GM10847 (cell line): ENCODE measurements around the gene ZACN.

ENCODE experiments used
- POLR2A ChIP-seq: IDR thresholded peaks from 2 replicates; pipeline ENCODE4 v1.6.1; 2011; ENCODE audit not compliant: insufficient read length; ENCODE audit errors: extremely low read depth

ZACN gene

GRCh38 chr17:76104140-76104895 lies 25.3 kb downstream of the ZACN start:
- no peak for TF ChIP-seq POLR2A

DNA sequence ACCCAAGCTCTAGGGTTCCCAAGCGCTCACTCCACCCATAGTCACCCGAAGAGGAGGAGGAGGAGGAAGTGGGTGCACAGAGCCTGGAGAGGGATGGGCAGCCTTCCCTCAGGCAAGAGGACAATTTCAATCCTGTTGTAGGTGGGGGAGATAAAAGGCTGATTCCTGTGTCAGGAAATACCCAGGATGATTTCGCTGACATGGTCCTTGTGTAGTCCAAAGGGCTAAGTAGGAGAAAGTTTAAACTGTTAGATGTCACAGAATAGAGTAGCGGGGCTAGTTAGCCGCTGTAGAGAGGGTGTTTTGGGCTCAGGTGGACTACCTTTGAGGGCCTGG lies 25.9 kb downstream of the ZACN start:
- no peak for TF ChIP-seq POLR2A

GRCh38 chr17:76106703-76107102 lies 27.7 kb downstream of the ZACN start:
- no peak for TF ChIP-seq POLR2A

- TF ChIP-seq POLR2A = no peak
Observed at GRCh38 chr17:76107509-76107908, 28.5 kb downstream of the ZACN start.

GRCh38 chr17:76111956-76112355 lies 33.0 kb downstream of the ZACN start:
- TF ChIP-seq POLR2A = no peak

DNA sequence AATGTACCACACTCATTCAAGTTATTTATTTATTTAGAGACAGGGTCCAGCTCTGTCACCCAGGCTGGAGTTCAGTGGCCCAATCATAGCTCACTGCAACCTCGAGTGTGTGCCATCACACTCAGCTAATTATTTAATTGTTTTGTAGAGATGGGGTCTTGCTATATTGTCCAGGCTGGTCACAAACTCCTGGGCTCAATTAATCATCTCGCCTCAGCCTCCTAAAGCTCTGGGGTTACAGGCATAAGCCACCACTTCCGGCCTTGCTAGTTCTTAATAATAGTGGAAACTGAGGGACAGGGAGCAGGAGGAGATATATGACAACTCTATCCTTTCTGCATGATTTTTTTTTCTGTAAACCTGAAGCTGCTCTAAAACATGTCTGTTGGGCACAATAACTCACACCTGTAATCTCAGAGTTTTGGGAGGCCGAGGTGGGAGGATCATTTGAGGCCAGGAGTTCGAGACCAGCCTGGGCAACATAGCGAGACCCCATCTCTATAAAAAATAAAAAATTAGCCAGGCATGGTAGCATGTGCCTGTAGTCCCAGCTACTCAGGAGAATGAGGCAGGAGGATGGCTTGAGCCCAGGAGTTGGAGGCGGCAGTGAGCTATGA lies 36.3 kb downstream of the ZACN start:
- no peak for TF ChIP-seq POLR2A

DNA sequence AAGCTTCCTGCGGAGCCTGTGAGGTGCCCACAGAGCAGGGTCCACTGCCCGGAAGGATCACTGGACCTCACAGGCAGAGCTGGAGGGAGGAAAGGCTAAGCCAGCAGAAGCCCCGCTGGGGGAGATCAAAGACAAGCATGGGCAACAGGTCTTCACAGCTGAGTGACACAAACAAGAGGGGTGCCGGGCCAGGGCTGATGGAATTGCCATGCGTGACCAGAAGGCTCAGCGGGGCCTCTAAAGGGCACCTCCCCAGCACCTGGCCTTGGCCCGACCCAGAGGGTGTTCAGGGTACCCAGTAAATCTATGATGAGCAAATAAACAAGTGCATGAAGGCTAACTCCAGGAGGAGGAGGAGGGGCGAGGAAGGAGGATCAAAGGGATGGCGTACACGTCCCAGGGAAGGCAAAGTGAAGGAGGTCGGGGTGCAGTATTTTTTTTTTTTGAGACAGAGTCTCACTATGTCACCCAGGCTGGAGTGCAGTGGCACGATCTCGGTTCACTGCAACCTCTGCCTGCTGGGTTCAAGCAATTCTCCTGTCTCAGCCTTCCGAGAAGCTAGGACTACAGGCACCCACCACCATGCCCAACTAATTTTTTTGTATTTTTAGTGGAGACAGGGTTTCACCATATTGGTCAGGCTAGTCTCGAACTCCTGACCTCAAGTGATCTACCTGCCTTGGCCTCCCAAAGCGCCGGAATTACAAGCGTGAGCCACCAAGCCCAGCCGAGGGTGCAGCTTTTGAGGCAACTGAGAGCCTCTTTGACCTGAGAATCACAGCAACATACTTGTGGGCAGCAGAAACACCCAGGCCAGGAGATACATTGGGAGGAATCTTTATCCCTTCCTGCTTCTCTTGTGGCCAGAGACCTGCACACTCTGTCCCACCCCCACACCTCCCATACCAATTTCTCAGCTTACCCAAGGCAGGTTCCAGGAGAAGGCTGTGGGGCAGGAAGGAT lies 40.7 kb downstream of the ZACN start:
- no peak for TF ChIP-seq POLR2A

GRCh38 chr17:76120658-76121008 lies 41.7 kb downstream of the ZACN start:
- TF ChIP-seq POLR2A = no peak

DNA sequence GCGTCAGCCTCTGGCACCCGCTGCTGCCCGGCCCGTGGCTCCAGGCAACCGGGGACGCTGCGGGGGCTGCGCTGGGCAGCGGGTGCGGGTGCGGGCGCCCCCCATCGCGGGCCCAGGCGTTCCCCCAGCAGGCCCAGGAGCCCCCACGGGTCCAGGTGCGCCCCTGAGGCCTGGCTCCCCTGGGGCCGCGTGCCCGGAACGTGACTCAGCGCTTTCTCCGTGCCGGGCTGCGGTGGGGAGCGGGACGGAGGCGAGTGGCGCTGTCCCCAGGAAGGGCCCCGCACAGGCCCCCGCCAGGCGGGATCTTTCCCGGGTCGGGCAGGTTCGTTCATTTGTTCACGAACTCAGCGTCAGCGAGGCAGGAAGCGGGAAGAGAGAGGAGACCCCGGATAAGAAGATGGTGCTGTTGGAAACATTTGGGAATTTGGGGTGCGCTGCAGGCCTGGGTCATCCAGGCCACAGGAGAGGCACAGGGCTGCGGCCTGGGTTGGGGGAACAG lies 43.0 kb downstream of the ZACN start:
- TF ChIP-seq POLR2A = no peak

DNA sequence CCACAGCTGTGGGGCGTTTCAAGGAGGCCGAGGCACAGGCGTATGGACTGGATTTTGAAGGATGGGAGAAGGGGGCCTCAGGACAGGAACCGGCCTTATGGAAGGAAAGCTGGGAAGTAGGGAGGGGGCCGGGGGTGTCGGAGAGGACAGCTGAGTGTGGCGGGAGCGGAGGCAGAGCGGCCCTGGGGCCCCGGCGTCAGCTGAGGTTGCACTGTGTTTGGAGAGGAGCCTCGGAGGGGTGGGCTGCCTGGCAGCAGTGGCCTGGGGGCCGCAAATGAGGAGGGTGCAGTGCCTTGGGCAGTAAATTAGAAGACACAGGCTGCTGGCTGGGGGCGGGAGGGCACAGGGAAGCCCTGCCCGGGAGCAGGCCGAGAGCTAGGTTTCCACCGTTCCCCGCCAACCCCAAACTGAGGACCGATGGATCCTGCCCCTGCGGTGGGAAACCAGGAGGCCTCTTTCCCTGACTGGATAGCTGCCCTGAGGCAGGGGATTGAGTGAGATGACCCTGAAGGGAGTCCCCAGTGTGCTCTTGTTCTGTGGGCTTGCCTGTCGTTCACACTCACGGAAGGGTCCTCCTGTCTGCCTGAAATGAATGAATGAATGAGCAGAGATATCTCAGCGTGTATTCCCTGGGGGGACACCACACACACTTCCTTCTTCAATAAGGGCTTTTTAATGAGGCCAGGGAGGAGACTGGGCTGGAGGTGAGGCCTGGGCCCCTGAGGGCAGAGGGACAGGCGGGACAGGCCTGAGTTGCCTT lies 43.6 kb downstream of the ZACN start:
- TF ChIP-seq POLR2A = no peak

DNA sequence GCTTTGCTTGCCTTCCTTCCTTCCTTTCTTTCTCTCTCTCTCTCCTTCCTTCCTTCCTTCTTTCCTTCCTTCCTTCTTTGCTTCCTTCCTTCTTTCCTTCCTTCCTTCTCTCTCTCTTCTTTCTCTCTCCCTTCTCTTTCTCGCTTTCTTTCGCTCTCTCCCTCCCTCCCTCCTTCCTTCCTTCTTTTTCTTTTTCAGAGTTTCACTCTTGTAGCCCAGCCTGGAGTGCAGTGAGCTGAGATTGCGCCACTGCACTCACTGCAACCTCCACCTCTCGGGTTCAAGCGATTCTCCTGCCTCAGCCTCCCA lies 44.2 kb downstream of the ZACN start:
- no peak for TF ChIP-seq POLR2A

DNA sequence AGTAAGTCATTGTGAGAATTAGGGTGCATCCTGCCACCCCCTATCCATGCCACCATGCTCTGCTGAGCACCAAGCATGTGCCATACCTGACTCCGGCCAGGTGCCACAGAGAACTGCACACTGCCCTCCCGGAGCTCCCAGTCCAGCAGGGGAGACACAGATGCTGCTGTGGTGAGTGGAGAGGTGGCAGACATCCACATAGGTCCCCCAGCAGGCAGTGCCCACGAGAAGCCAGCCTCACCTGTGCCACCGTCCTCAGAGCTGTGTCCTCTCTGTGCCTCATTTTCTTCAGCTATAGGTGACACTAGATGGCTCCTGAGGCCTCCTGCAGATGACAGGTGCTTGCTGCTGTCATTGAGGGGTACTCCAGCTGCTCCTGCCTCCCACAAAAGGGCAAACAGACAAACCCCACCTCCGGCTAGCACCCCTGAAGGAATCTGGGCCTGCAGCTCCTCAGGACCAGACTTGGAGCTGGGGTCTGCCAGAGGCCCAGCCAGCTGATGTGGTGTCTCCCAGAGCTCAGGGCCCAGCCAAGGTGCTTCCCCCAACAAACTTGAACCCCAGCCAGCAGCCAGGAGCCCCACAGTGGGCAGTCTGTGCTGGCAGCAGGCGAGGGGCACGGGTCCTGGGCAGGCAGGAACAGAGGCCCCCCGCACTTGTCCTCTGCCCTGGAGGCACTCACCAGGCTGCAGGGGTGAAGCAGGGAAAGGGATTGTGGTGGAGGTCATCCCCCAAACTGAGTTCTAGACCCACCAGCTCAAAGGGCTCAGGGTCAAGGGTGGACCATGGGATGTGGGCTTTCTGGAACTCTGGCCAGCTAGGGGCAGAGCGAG lies 45.0 kb downstream of the ZACN start:
- TF ChIP-seq POLR2A = no peak

DNA sequence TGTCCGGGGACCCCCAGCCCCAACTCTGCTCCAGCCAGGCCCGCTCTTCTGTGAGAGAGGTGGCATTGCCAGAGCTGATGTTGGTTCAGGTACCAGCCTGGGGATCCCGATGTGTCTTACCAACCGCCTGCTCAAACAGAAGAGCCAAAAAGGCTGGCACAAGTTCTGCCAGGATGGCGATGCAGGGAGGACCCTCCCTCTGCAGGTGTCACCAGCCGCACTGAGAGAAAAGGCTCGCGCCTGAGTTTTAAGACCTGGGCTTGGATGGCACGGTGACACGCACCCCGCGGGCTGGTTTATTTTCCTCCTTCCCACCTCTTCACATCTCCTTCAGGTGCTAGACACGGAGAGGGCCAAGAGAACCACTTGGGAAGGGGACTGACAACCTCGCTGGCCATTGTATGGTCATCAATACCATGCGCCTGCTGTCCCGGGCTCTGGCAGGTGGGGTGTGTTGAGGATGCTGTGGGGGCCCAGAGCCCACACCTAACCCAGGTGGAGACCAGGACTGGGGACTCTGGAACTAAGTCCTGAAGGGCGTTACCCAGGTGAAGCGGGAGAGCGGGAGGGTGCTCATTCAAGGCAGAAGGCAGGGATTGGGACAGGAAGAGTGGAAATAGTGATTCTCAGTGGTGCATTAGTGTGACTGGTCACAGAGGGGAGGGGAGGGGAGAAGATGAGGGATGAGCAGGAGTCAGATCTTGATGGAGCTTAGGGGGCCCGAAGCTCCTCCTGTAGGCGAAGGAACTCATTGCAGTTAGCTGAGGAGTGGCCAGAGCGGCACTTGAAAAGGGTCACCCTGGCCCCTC lies 45.8 kb downstream of the ZACN start:
- no peak for TF ChIP-seq POLR2A

DNA sequence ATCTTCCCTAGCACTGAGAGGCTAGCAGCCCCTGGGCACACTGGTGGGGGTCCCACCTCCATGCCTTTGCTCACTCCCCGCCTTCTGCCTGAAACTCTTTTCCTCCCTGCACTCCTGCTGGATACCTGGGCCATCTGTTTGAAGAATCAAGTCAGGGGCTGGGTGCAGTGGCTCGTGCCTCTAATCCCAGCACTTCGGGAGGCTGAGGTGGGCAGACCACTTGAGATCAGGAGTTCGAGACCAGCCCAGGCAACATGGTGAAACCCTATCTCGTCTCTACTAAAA lies 46.4 kb downstream of the ZACN start:
- TF ChIP-seq POLR2A = no peak
